ENCODE data around the gene CYSTM1.

The CYSTM1 gene

DNA sequence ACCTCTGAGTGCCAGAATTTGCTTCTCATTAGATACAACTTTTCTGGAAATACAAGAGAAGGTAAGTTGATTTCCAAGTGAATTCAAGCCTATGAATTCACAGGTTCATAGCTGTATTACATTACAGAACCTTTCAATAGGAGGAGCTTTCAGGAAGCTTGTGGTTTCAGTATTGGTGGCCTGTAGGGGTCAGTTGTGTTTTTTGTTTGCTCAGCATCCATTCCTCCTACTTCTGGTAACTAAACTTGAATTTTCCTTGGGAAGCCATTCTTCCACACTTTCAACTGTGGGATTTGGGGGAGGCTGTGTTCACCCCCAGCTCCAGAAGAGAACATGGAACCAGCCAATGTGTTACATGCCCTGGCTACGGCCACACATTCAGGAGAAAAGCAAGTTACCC lies 5.6 kb upstream of the CYSTM1 start:
- DNase-seq (ENCODE audit: extremely low read depth, low read depth): no peak

GRCh38 chr5:140172483-140172882 lies 2.5 kb upstream of the CYSTM1 start:
- TF ChIP-seq, protein P1, sequence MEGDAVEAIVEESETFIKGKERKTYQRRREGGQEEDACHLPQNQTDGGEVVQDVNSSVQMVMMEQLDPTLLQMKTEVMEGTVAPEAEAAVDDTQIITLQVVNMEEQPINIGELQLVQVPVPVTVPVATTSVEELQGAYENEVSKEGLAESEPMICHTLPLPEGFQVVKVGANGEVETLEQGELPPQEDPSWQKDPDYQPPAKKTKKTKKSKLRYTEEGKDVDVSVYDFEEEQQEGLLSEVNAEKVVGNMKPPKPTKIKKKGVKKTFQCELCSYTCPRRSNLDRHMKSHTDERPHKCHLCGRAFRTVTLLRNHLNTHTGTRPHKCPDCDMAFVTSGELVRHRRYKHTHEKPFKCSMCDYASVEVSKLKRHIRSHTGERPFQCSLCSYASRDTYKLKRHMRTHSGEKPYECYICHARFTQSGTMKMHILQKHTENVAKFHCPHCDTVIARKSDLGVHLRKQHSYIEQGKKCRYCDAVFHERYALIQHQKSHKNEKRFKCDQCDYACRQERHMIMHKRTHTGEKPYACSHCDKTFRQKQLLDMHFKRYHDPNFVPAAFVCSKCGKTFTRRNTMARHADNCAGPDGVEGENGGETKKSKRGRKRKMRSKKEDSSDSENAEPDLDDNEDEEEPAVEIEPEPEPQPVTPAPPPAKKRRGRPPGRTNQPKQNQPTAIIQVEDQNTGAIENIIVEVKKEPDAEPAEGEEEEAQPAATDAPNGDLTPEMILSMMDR (IDR thresholded peaks at IDR 0.05; ENCODE audit: low read depth, low read length): no peak
- no peak for DNase-seq (ENCODE audit: extremely low read depth, low read depth)

More for the DNA sequence above, 5.6 kb upstream of the CYSTM1 start:
- TF ChIP-seq, protein P1 (IDR thresholded peaks at IDR 0.05; ENCODE audit: low read depth, low read length): no peak; the same call in 1 of the 2 replicates

- TF ChIP-seq, protein P1 (IDR thresholded peaks at IDR 0.05; ENCODE audit: low read depth, low read length): no peak
- no peak for DNase-seq (ENCODE audit: extremely low read depth, low read depth)
These were observed 974 bp upstream of the CYSTM1 start for GRCh38 chr5:140174014-140174413.

DNA sequence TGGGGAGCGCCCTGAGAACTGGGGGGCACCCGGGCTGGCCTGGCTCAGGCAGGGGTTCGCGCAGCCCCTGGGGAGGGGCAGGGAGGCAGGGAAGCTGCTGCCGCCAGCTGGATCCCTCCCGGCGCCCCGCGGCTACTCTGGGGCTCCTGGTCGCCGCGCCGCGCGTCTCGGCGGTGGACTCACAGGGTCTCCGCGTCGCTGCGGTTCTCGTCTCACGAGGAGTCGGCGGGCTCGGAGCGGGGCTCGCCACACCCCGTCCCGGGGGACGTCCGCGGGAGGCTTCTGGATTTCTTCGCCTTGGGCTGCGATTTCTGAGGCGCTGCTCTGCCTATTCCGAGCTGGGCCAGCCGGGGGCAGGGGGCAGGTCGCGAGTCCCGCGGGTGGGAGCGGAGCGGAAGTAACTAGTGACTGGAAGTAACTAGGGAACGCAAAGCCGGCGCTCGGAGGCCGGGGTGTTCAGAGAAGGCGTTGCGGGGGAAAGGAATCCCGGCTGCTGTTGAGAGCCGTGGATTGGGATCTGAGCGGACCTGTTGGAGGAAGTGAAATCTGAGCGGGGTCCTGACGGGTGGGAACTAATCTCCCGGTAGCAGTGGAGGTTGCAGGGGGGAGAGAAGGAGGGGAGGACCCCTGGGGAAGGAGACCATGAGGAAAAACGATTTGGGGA lies 511 bp downstream of the CYSTM1 start:
- no peak for DNase-seq (ENCODE audit: extremely low read depth, low read depth)
- TF ChIP-seq, protein P1 (IDR thresholded peaks at IDR 0.05; ENCODE audit: low read depth, low read length): peak; percentile 4; the same call in 1 of the 2 replicates

DNA sequence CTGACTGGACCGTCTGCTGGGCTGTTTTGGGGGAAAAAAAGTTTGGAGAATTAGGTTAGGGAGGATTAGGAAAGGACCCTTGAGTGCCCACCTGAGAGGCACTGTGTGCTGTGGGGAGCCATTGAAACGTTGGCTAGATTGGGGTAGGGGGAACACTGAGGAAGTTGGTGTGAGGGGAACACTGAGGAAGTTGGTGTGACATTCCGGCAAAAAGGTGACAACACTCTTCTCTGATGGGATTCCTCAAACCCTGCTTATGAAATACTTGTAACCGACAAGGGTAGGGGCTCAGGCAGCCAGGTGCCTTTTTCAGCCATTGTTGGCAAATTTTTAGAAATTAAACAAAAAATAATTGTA lies 1.0 kb downstream of the CYSTM1 start:
- TF ChIP-seq, protein P1 (IDR thresholded peaks at IDR 0.05; ENCODE audit: low read depth, low read length): no peak
- DNase-seq (ENCODE audit: extremely low read depth, low read depth): no peak

- DNase-seq (ENCODE audit: extremely low read depth, low read depth): no peak
- TF ChIP-seq, protein P1 (IDR thresholded peaks at IDR 0.05; ENCODE audit: low read depth, low read length): no peak
These were observed 3.1 kb downstream of the CYSTM1 start for GRCh38 chr5:140178086-140178410.

DNA sequence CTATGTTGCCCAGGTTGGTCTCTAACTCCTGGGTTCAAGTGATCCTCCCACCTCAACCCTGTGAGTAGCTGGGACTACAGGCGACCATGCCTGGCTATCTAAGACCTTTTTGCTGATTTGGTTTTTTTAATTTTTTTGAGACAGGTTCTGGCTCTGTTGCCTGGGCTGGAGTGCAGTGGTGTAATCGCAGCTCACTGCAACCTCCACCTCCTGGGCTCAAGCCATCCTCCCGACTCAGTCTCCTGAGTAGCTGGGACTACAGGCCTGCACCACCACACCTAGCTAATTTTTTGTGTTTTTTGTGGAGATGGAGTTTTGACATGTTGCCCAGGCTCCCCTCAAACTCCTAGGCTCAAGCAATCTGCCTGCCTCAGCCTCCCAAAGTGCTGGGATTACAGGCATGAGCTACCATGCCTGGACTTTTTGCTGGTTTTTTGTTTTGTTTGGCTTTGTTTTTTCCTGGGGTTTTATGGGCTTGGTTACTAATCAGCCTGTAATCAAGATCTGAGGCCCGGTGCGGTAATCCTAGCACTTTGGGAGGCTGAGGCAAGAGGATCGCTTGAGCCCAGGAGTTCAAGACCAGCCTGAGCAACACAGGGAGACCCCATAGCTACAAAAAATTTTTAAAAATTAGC lies 3.6 kb downstream of the CYSTM1 start:
- no peak for DNase-seq (ENCODE audit: extremely low read depth, low read depth)
- TF ChIP-seq, protein P1 (IDR thresholded peaks at IDR 0.05; ENCODE audit: low read depth, low read length): no peak
